Spleen (tissue), 11 donors: ENCODE results near the gene CACNA2D3. TPM values are rescaled to one million over a fixed set of nuclear protein-coding genes. Genes with fewer than 3 reads are reported as not detected.

Source experiments
- DNase-seq: peaks from one replicate; pipeline ENCODE4 v3.0.0-alpha.2; 2020
- H3K27ac ChIP-seq, 8 donors: fragments of 200-600 bp; sonication (generic) in 7 of 8; 1 replicate in 4 of 8; 2 replicates in 4 of 8; pipeline versions ENCODE4 v1.5.0 to v1.8.0; 2016 to 2021; ENCODE audit warnings: inconsistent platforms in 4 of 8, mild to moderate bottlenecking in 4 of 8, moderate library complexity in 1 of 8
- H3K27me3 ChIP-seq, 7 donors: fragments of 200-600 bp; sonication (generic) in 6 of 7; replicated peaks in 1 of 7; 1 replicate in 4 of 7; 2 replicates in 3 of 7; pipeline versions ENCODE4 v1.5.0 to v1.8.0; 2016 to 2021; ENCODE audit warnings: inconsistent platforms in 3 of 7, mild to moderate bottlenecking in 1 of 7
- H3K36me3 ChIP-seq, 6 donors: fragments of 200-600 bp; sonication (generic) in 5 of 6; 1 replicate in 4 of 6; 2 replicates in 2 of 6; pipeline versions ENCODE4 v1.5.0 to v1.8.0; 2016 to 2021; ENCODE audit warnings: inconsistent platforms in 2 of 6
- H3K4me1 ChIP-seq, 6 donors: fragments of 200-600 bp; sonication (generic) in 5 of 6; 1 replicate in 3 of 6; 2 replicates in 3 of 6; pipeline versions ENCODE4 v1.5.0 to v1.8.0; 2016 to 2021; ENCODE audit warnings: inconsistent platforms in 3 of 6
- H3K4me3 ChIP-seq, 8 donors: fragments of 200-600 bp; sonication (generic) in 7 of 8; 1 replicate in 4 of 8; 2 replicates in 4 of 8; pipeline versions ENCODE4 v1.5.0 to v1.8.0; 2016 to 2021; ENCODE audit warnings: inconsistent platforms in 4 of 8, mild to moderate bottlenecking in 4 of 8, moderate library complexity in 2 of 8
- H3K9me3 ChIP-seq, 8 donors: fragments of 200-600 bp; sonication (generic) in 7 of 8; 1 replicate in 4 of 8; 2 replicates in 4 of 8; pipeline versions ENCODE4 v1.5.0 to v1.8.0; 2016 to 2021; ENCODE audit warnings: inconsistent platforms in 4 of 8
- POLR2A ChIP-seq, 3 donors: fragments of 450-650 bp; IDR thresholded peaks; one replicate each; pipeline ENCODE4 v1.5.1; 2017; ENCODE audit warnings: antibody characterized with exemption in 3 of 3, mild to moderate bottlenecking in 1 of 3
- POLR2AphosphoS5 ChIP-seq, 3 donors: sonication (generic); formaldehyde crosslinking; IDR thresholded peaks; one replicate each; pipeline ENCODE4 v1.5.1; 2017; ENCODE audit warnings: antibody characterized with exemption in 3 of 3
- WGBS, 5 donors: extraction: QIAGEN DNeasy Blood & Tissue Kit in 3 of 5; methylation state at CpG; one replicate each; pipeline versions ENCODE4 v1.1.5 to v1.1.7; 2013 to 2018; 5-methylcytosine and 5-hydroxymethylcytosine counted together
- intact Hi-C: fragments of 100-400 bp; cut with DNase I; formaldehyde crosslinking; loops from one replicate; pipeline ENCODE4 v1.15.0; 2023; ENCODE audit warnings: low total_unique reads
- polyA plus RNA-seq, 3 donors: library from polyadenylated mRNA; stranded (reverse); fragments of 200-250 nt; gene quantifications; one replicate each; pipeline ENCODE4 v1.2.1, GENCODE V29; 2013
- total RNA-seq, 7 donors: library from RNA; depleted of rRNA in 3 of 7; stranded (reverse); fragments of >200 nt in 3 of 7; fragmentation: NEBNext Ultra II Directional in 4 of 7; extraction: Animal tissue kit (Norgen Biotek cat#: 25700) in 4 of 7; gene quantifications; one replicate each; pipeline versions ENCODE4 v1.1.0 to v1.2.1, GENCODE V29; 2016 to 2021
- TF ChIP-seq, protein P1 (sequence below), 11 experiments: fragments of 200-600 bp in 7 of 11; fragments of 450-650 bp in 4 of 11; sonication (generic) in 4 of 11; IDR thresholded peaks in 8 of 11; conservative IDR thresholded peaks in 3 of 11; 1 replicate in 7 of 11; 2 replicates in 4 of 11; pipeline versions ENCODE4 v1.4.0 to v1.8.0; 2016 to 2021; ENCODE audit warnings: antibody characterized with exemption in 11 of 11, inconsistent platforms in 4 of 11, mild to moderate bottlenecking in 1 of 11
- donor health status: healthy with polysubstance abuse.
- donor health status: DM: no; HTN: no; CAD: no; lungs with moderate emphysema.
- donor health status: DM: no; HTN: no; CAD: no.
- donor health status: Bipolar disorder and iron deficiency.
- donor health status: healthy.
- donor health status: DM: no; HTN: no; CAD: no.
- donor health status: DM: yes; HTN: yes; CAD: no.

CACNA2D3 gene
- total and polyA plus RNA-seq, 10 donors, result 0.83 to 4.9 (median 2.9) TPM

DNA sequence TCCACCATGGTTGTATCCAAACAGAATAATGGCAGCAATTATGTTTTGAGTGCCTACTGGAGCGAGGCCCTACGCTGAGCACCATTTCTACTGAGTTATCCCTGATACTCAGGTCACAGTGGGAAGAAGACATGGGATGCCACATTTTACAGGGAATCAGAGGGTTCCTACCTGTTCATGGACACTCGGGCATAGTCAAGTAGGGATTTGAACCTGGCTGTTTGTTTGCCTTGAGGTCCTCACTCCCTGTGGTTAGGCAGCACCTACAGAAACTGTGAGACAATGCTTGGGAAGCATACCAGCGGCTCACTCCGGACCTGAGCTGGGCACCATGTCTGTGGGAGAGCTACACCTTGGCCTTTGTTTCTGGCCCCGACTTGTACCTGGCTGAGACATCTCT, 415.2 kb downstream of the CACNA2D3 start:
- TF ChIP-seq POLR2A (IDR thresholded peaks at IDR 0.05) (no peak), POLR2AphosphoS5 (IDR thresholded peaks at IDR 0.05) (no peak)
- TF ChIP-seq, protein P1, sequence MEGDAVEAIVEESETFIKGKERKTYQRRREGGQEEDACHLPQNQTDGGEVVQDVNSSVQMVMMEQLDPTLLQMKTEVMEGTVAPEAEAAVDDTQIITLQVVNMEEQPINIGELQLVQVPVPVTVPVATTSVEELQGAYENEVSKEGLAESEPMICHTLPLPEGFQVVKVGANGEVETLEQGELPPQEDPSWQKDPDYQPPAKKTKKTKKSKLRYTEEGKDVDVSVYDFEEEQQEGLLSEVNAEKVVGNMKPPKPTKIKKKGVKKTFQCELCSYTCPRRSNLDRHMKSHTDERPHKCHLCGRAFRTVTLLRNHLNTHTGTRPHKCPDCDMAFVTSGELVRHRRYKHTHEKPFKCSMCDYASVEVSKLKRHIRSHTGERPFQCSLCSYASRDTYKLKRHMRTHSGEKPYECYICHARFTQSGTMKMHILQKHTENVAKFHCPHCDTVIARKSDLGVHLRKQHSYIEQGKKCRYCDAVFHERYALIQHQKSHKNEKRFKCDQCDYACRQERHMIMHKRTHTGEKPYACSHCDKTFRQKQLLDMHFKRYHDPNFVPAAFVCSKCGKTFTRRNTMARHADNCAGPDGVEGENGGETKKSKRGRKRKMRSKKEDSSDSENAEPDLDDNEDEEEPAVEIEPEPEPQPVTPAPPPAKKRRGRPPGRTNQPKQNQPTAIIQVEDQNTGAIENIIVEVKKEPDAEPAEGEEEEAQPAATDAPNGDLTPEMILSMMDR (IDR thresholded peaks at IDR 0.05 in 8 of 11, conservative IDR thresholded peaks at IDR 0.05 in 3 of 11), result no peak
- Histone ChIP-seq H3K4me1 (no peaks in the 10 kb centered on the region), H3K36me3 (no peaks in the 10 kb centered on the region), H3K4me3 (no peak overlapping the region), H3K27ac (no peak overlapping the region), H3K9me3 (no peaks in the 10 kb centered on the region), H3K27me3 (no peaks in the 10 kb centered on the region)
- 85 to 94% (median 88%) methylated on average over 5 to 6 of the region's 6 CpGs for WGBS, 5 donors
- intact Hi-C loops, result no loop called here
- DNase-seq, result no peak

DNA sequence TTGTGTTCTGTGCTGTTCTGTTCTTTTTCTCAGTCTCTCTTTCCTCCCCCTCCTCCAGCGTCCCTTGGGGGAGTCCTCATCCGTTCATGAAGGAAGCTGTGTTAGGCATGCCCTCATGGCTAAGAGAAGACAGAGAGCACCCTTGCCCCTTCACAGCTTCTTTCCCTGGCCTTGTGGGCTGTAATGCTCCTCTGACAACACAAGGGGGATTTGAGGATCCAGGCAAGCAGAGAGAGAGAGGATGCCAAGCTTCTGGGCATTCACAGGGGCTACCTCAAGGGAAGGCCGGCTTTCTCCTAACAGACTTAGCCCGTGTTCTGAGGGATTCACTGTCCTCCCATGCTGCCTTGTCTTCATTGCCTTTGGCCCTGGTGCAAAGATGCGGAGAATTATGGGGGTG, 416.0 kb downstream of the CACNA2D3 start:
- H3K27me3 ChIP-seq, result no peaks in the 10 kb centered on the region
- 69 to 79% (median 75%) methylated on average over 5 of the region's 5 CpGs for WGBS, 5 donors
- intact Hi-C loops, result no loop called here
- H3K27ac ChIP-seq, result no peak overlapping the region
- DNase-seq, result no peak
- no peaks in the 10 kb centered on the region for H3K36me3 ChIP-seq
- H3K4me1 ChIP-seq, result no peaks in the 10 kb centered on the region
- no peaks in the 10 kb centered on the region for H3K9me3 ChIP-seq
- H3K4me3 ChIP-seq, result no peak overlapping the region
- TF ChIP-seq, protein P1 (IDR thresholded peaks at IDR 0.05 in 8 of 11, conservative IDR thresholded peaks at IDR 0.05 in 3 of 11), result no peak
- no peak for TF ChIP-seq POLR2A (IDR thresholded peaks at IDR 0.05)
- no peak for TF ChIP-seq POLR2AphosphoS5 (IDR thresholded peaks at IDR 0.05)

DNA sequence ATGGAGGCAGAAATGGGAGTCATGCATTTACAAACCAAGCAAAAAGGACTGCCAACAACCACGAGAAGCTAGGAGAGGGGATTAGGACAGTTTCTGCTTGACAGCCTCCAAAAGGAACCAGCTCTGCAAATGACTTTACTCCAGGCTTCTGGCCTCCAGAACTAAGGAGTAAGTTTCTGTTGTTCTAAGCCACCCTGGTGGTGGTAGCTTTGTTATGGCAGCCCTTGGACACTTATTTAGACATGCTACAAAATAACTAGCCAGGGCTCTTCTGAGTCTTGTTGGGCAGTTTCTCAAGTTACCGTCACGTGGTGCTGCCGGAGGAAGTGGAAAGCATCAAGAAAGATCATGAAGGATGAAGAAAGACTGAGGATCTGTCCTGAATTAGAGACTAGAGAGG, 419.0 kb downstream of the CACNA2D3 start:
- Histone ChIP-seq H3K4me1 (no peaks in the 10 kb centered on the region), H3K4me3 (no peak overlapping the region), H3K36me3 (no peaks in the 10 kb centered on the region), H3K27me3 (no peaks in the 10 kb centered on the region), H3K27ac (no peak overlapping the region), H3K9me3 (no peaks in the 10 kb centered on the region)
- intact Hi-C loops, result no loop called here
- DNase-seq, result no peak
- WGBS, 5 donors, result 86 to 92% (median 90%) methylated on average over 4 of the region's 4 CpGs
- TF ChIP-seq, protein P1 (IDR thresholded peaks at IDR 0.05 in 8 of 11, conservative IDR thresholded peaks at IDR 0.05 in 3 of 11), result no peak
- TF ChIP-seq POLR2AphosphoS5 (IDR thresholded peaks at IDR 0.05), result no peak
- TF ChIP-seq POLR2A (IDR thresholded peaks at IDR 0.05), result no peak

DNA sequence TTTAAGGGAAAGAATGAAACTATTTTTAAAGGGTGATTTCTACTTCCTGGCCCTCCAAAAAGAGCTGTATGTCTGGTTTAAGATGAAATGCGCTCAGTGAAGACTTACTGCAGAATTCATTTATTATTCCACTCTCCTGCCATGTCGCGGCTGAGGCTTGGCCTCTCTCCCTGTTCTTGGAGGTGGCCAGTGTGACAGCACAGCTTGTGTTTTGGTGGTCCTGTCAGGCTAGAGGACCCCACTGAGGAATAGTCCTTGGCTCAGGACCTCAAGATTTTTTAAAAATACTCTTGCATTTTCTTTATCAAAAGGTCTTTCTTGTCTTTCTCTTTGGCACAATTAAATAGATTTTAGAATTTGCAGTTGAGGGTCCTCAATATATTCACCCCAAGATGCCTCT, 421.1 kb downstream of the CACNA2D3 start:
- H3K4me3 ChIP-seq, result no peak overlapping the region
- DNase-seq, result no peak
- no peaks in the 10 kb centered on the region for H3K9me3 ChIP-seq
- no peak overlapping the region for H3K27ac ChIP-seq
- TF ChIP-seq POLR2AphosphoS5 (IDR thresholded peaks at IDR 0.05) (no peak), POLR2A (IDR thresholded peaks at IDR 0.05) (no peak)
- TF ChIP-seq, protein P1 (IDR thresholded peaks at IDR 0.05 in 8 of 11, conservative IDR thresholded peaks at IDR 0.05 in 3 of 11), result no peak
- H3K27me3 ChIP-seq, result no peaks in the 10 kb centered on the region
- no peaks in the 10 kb centered on the region for H3K4me1 ChIP-seq
- intact Hi-C loops, result no loop called here
- no peaks in the 10 kb centered on the region for H3K36me3 ChIP-seq
- WGBS, 5 donors, result 27 to 53% (median 45%) methylated on average over 3 of the region's 3 CpGs
